Measurements from ENCODE around the gene TMEM132C.

Gene TMEM132C

DNA sequence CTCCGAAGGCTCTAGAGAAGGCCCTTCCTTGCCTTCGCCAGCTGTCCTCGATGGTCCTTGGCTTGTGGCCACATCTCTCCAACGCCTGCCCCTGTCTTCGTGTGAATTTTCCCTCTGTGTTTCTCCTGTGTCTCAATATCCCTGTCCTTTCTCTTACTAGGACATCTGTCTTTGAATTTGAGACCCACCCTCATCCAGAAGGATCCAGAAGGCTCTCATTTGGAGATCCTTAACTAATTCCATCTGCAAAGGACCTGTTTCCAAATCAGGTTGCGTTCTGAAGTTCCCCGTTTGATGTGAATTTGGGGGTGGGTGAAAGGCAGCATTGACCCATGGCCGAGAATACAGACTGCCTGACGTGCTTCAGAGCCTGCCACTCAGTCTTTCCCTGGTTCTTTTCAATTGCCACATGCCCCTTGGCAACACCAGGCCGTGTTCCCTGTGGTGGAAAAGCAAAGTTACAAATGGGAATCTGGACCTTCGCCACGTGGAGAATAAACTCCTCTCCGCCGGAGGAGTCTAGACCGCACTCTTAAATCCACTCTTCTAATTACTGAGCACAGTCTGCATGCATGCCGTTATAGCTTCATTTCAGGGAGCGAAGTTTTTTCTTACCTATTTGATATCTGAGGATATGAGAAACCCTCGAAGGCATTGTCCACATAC, 158.8 kb downstream of the TMEM132C start:
- TF ChIP-seq, protein P1, sequence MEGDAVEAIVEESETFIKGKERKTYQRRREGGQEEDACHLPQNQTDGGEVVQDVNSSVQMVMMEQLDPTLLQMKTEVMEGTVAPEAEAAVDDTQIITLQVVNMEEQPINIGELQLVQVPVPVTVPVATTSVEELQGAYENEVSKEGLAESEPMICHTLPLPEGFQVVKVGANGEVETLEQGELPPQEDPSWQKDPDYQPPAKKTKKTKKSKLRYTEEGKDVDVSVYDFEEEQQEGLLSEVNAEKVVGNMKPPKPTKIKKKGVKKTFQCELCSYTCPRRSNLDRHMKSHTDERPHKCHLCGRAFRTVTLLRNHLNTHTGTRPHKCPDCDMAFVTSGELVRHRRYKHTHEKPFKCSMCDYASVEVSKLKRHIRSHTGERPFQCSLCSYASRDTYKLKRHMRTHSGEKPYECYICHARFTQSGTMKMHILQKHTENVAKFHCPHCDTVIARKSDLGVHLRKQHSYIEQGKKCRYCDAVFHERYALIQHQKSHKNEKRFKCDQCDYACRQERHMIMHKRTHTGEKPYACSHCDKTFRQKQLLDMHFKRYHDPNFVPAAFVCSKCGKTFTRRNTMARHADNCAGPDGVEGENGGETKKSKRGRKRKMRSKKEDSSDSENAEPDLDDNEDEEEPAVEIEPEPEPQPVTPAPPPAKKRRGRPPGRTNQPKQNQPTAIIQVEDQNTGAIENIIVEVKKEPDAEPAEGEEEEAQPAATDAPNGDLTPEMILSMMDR (IDR thresholded peaks at IDR 0.05; ENCODE audit: insufficient read depth, low read length, poor library complexity, severe bottlenecking): no peak
- no peak for TF ChIP-seq EZH2phosphoT487 (conservative IDR thresholded peaks at IDR 0.05; ENCODE audit: low read length)
- Histone ChIP-seq H3K4me2 (ENCODE audit: low read depth, low read length, poor library complexity, severe bottlenecking) (no peak overlapping the region), H3K9me3 (ENCODE audit: insufficient read depth, low read length) (no peaks in the 10 kb centered on the region), H3K9ac (ENCODE audit: low read length) (no peak overlapping the region), H3K9me2 (replicated peaks; ENCODE audit: insufficient read depth, low read length) (no peaks in the 10 kb centered on the region), H3K27ac (ENCODE audit: low read depth, low read length) (no peak overlapping the region), H3F3A (ENCODE audit: insufficient read depth) (no peaks in the 10 kb centered on the region), H3K36me3 (ENCODE audit: low read length) (no peaks in the 10 kb centered on the region), H3K79me2 (ENCODE audit: insufficient read depth, low read length) (no peaks in the 10 kb centered on the region), H2AFZ (ENCODE audit: low read depth, low read length, severe bottlenecking) (no peak overlapping the region), H3K27me3 (ENCODE audit: low read length) (no peaks in the 10 kb centered on the region), H4K20me1 (ENCODE audit: low read depth, low read length) (no peaks in the 10 kb centered on the region), H3K4me3 (ENCODE audit: insufficient read depth, low read length, poor library complexity, severe bottlenecking) (no peak overlapping the region)

DNA sequence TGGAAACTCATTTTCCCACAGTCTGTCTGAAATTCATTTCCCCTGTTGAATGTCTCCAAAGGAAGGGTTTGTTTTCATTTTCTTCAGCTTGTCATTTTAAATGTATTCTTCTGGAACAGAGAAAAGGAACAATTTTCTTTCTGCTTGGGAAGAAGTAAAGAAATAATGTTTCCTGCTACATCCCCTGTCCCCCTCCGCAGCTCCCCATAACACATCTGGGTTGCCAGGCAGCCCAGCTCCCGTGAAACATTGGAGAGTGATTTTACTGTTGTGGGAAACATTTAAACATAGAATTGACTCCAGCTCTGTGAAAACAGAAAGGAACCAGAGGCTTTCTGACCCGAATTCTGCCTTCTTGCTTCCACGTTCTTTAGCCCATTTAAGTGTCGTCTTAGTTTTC, 159.5 kb downstream of the TMEM132C start:
- H3K9ac ChIP-seq (ENCODE audit: low read length): no peak overlapping the region
- H3K9me2 ChIP-seq (replicated peaks; ENCODE audit: insufficient read depth, low read length): no peaks in the 10 kb centered on the region
- no peak overlapping the region for H2AFZ ChIP-seq (ENCODE audit: low read depth, low read length, severe bottlenecking)
- no peaks in the 10 kb centered on the region for H3K36me3 ChIP-seq (ENCODE audit: low read length)
- no peaks in the 10 kb centered on the region for H3K79me2 ChIP-seq (ENCODE audit: insufficient read depth, low read length)
- H3F3A ChIP-seq (ENCODE audit: insufficient read depth): no peaks in the 10 kb centered on the region
- no peaks in the 10 kb centered on the region for H3K9me3 ChIP-seq (ENCODE audit: insufficient read depth, low read length)
- H3K4me3 ChIP-seq (ENCODE audit: insufficient read depth, low read length, poor library complexity, severe bottlenecking): no peak overlapping the region
- H3K27me3 ChIP-seq (ENCODE audit: low read length): no peaks in the 10 kb centered on the region
- no peak overlapping the region for H3K4me2 ChIP-seq (ENCODE audit: low read depth, low read length, poor library complexity, severe bottlenecking)
- no peak overlapping the region for H3K27ac ChIP-seq (ENCODE audit: low read depth, low read length)
- TF ChIP-seq, protein P1 (IDR thresholded peaks at IDR 0.05; ENCODE audit: insufficient read depth, low read length, poor library complexity, severe bottlenecking): no peak
- TF ChIP-seq EZH2phosphoT487 (conservative IDR thresholded peaks at IDR 0.05; ENCODE audit: low read length): no peak
- no peaks in the 10 kb centered on the region for H4K20me1 ChIP-seq (ENCODE audit: low read depth, low read length)

DNA sequence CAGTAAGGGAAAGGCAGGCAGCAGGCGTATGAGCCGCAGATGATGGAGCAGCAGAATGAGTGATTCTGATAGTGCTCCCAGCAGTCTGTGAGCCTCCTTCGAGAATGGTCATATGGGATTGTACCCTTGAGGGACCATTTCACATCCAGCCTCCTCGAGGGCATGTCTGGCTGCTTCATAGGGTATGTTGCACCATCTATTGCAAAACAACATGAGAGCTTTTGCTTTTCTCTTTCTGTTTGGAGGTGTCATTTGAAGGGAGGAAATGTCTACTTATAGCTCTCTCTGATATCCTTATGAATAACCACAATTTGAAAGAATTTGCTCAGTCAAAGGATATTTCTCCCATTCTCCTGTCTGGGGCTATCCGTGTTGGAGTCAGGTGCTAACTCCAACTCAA, 172.8 kb downstream of the TMEM132C start:
- no peaks in the 10 kb centered on the region for H3K9me3 ChIP-seq (ENCODE audit: insufficient read depth, low read length)
- H4K20me1 ChIP-seq (ENCODE audit: low read depth, low read length): no peaks in the 10 kb centered on the region
- H3K27ac ChIP-seq (ENCODE audit: low read depth, low read length): no peak overlapping the region
- H3K4me2 ChIP-seq (ENCODE audit: low read depth, low read length, poor library complexity, severe bottlenecking): no peak overlapping the region
- H3K79me2 ChIP-seq (ENCODE audit: insufficient read depth, low read length): no peaks in the 10 kb centered on the region
- no peak overlapping the region for H2AFZ ChIP-seq (ENCODE audit: low read depth, low read length, severe bottlenecking)
- H3K27me3 ChIP-seq (ENCODE audit: low read length): no peaks in the 10 kb centered on the region
- no peak overlapping the region for H3K9ac ChIP-seq (ENCODE audit: low read length)
- TF ChIP-seq, protein P1 (IDR thresholded peaks at IDR 0.05; ENCODE audit: insufficient read depth, low read length, poor library complexity, severe bottlenecking): no peak
- no peak for TF ChIP-seq EZH2phosphoT487 (conservative IDR thresholded peaks at IDR 0.05; ENCODE audit: low read length)
- H3K9me2 ChIP-seq (replicated peaks; ENCODE audit: insufficient read depth, low read length): no peaks in the 10 kb centered on the region
- H3F3A ChIP-seq (ENCODE audit: insufficient read depth): no peaks in the 10 kb centered on the region
- H3K36me3 ChIP-seq (ENCODE audit: low read length): no peaks in the 10 kb centered on the region
- no peak overlapping the region for H3K4me3 ChIP-seq (ENCODE audit: insufficient read depth, low read length, poor library complexity, severe bottlenecking)
